Activated T-helper 9 cell treated with anti-CD3 and anti-CD28 coated beads, Interleukin-2, amount 50 U/mL, for 16 hours (primary cell): ENCODE results near the gene TRHDE.
"Not testable (repeated sequence)": the region's sequence is repeated elsewhere in the genome, so short reads cannot be mapped to it uniquely, and the experiment has no call there.

Experiments
- DNase-seq: peaks from one replicate; pipeline ENCODE4 v3.0.0-alpha.2; 2020; ENCODE audit warnings: low read depth

Gene TRHDE

DNA sequence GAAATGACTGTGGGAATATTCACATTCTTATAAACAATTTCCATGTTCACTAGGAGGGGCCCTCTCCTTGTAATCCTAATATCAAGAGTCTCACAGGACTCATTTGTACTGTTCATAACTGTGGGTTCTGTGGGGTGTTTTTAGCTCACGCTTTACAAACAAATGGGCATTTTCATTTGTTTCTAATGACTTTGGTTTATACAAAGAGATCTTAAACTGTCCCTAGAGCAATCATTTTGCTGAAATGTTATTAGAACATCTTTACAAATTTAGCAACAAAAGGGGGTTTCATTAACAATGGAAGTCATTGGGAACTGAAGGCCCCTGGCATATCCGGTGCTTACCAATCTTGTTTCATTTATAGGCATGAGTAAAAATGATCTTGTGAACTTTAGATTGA is 370.5 kb downstream of the TRHDE start:
- DNase-seq = no peak

DNA sequence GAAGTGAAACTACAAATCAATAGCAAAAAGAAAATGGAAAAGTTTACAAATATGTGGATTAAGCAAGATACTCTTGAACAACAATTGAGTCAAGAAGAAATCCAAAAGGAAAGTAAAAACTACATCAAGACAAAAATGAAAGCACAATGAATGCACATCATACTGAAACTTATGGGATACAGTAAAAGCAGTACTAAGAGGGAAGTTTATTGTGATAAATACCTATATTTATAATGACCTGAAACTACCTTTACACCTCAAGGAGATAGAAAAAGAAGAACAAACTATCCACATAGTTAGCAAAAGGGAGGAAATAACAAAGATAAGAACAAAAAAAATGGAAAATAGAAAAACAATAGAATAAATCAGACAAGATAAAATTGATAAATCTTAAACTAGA is 375.0 kb downstream of the TRHDE start:
- DNase-seq = no peak

DNA sequence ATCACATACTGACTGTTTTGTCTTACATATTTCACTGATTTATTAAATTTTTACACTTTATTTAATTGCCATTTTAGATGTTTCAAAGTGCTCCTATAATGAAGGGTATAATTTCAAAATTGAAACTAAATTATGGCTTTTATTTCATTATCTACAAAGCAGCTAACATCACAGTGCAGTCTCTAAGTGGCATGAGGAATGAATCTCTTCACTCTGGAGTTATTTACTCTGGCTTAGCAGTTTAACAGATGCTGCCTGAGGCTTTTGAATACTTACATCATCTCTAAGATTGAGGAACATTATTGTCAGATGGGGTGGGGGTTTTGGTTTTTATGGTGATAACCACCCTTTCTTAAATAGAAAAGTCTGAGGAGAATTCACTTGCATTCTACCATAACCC is 386.4 kb downstream of the TRHDE start:
- DNase-seq = no peak

DNA sequence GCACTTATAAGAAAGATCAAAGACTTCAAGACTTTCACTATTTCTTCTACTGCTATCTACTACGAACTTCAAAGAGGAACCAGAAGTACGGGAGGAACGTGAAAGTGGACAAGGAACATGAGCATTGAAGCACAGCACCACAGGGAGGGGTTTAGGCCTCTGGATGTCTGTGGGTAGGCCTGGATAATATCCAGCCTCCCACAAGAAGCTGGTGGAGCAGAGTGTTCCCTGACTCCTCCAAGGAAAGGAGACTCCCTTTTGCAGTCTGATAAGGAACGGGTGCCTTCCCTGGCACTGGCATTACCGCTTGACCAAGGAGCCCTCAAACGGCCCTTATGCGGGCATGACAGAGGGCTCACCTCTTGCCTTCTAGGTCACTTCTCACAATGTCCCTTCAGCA is 388.0 kb downstream of the TRHDE start:
- not testable (repeated sequence) for DNase-seq

DNA sequence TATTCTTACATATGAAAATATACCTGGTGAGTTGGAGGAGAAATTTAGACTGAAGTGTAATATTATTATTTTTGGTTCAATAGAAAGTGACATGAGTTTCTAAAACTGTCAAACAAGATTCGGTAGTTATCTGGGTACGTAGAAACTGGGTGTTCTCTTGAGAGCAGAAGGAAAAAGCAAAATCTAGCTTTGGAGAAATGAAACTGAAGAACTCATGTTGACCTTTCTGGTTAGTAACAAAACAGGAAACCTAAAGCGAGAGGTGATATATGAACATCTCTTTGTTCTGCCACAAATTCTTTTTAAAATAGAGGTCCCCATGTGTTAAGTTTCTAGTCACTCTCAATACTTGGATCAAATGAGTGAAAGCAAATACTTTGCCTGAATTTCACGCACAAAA is 401.7 kb downstream of the TRHDE start:
- no peak for DNase-seq

DNA sequence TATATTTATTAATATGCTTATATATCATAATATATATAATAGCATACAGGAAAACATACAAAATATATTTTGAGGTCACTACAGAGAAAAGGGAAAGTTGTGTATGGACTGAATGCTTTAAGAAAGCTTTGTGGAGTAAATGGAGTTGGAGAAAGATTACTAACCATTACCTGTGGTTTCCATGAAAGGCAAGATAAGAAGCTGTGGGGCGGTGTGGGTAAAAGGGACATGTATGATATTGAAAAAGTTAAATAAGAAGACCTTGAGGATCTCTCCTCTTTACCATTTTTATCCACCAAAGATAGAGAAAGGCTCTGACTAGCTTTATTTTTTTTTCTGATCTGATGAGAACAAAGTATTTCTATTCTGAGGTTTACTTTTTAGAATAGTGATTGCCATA is 404.4 kb downstream of the TRHDE start:
- DNase-seq = no peak

DNA sequence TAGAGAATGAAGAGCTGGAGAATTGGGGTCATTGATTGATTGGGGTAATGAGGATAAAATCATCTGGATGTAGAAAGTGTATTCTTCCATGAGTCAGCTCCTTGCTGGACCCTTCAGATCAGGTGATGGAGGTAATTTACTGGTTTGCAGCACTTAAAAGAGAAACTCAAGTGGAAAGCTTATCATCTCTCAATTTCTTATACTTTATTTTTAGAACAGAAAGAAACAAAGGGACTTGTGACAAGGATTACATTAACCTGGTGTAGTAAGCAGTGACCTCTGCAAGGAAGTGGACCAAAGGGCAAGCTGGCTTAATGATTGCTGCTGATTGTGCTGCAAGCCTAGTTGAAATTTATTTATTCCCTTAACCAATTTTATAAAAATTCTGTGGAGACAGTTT is 405.0 kb downstream of the TRHDE start:
- DNase-seq = no peak

DNA sequence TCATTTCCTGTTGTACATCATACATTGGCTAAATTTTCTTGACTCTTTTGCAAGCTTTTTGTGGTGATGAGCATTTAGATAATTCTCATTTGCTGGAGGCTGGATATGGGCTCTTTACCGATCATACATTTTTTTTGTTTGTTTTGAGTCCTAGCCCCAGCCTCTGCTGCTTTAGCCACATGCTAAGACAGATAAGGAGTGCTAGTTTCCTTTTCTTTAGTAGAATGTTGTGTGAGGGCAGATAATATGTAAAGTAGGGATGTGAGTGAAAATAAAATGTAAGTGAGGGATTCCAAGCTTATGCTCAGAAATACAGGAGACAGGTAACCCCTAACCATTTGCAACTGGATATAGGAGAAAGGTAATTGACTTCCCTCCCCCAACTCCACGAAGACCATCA is 405.7 kb downstream of the TRHDE start:
- DNase-seq = no peak

DNA sequence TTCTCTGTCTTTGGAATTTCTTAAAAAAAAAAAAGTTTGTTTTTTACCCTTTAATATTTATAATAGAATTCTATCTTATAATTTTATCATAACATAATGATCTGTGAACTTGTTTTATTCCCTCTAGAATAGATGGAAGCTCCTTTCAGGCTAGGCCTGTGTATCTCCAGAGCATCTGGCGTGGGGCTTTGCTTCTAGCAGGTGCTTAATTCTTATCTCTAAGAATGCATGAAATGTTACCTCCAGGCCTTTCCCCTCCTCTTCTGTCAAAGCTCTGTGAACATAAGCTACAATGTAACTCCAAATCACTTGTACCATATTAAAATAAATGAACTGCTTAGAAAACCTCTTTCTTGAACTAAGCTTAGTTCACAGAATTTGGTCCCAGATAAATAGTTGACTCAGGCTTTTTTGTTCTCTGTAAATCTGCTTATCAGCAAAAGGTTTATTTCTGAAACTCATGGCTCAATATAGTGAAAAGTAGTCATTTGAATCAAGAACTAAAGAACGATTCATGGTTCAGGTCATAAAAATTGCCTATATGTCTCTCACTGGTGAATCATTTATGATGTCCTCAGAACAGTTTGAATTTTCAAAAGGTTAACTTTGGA is 407.1 kb downstream of the TRHDE start:
- DNase-seq = no peak

DNA sequence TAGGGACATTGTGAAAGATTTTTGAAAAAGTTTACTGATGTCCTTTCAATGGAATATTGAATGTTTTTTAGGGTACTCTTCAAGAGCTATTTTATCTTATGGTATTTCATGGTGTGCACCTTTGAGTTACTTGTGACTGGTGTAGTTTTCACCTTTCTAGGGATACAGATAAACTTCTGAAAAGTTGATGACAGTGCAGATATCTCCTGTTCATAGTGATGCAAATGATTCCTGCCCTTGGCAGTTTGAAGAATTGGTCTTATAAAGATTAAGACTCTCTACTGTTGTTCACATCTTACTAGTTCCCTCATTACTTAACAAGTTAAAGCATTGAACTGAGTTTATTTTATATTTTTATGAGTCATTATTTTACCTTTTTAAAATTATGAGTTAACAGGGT is 408.9 kb downstream of the TRHDE start:
- no peak for DNase-seq

DNA sequence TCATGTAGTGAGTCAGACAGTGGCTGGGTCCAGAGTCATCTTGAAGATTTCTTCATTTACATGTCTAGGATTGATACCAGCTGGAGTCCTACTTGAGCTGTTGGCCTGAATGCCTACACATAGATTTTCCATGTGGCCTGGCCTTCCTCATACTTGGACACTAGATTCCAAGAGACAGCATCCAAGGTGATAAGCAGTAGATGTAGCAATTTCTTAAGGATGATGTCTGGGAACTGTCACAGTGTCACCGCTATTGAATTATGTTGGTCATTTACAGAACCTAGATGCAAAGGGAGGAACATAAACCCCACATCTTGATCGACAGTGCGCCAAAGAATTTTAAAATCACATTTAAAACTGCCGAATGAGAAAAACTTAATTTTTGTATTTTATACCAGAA is 412.3 kb downstream of the TRHDE start:
- no peak for DNase-seq

DNA sequence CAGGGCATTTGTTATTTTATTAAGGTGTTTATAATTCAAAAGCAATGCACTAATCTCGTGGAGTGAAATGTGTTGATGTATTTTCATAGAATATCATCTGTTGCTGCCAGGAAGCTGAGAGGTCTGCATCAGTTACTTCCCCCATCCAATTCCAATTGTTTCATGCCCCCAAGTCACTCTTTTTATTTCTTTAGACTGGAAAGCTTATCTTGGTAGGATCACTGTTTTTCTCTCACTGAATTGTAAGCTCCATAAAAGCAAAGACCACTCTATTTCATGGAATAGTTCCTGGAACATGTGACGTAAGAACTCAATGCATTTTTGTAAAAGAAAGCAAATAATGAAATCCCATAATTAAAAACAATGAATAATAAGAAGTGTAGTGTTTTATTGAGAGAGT is 420.2 kb downstream of the TRHDE start:
- no peak for DNase-seq

DNA sequence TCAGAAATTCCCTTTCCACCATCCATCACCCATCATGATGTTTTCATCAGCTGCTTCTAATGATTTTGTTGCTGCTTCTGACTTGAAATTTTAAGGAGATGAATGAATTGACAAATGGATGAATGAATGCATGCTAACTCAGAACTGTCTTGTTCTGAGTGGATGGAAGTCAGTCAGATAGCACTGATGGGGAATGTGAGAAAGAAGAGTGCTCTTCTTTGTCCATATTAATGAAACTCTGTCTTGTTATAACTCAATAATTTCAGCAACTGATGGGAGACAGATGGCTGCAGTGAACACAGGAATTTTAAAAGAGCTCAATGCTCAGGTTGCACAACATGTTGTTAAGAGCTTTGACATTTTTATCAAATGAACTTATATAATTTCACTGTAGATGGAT is 422.0 kb downstream of the TRHDE start:
- DNase-seq = no peak

DNA sequence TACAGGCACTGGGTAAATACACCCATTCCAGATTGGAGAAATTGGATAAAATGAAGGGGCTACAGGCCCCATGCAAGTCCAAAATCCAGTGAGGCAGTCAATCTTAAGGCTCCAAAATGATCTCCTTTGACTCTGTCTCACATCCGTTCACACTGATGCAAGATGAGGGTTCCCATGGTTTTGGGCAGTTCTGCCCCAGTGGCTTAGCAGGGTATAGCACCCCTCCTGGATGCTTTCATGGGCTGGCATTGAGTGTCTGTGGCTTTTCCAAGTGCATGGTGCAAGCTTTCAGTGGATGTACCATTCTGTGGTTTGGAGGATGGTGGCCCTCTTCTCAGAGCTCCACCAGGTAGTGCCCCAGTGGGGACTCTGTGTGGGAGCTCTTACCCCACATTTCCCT is 427.2 kb downstream of the TRHDE start:
- no peak for DNase-seq

DNA sequence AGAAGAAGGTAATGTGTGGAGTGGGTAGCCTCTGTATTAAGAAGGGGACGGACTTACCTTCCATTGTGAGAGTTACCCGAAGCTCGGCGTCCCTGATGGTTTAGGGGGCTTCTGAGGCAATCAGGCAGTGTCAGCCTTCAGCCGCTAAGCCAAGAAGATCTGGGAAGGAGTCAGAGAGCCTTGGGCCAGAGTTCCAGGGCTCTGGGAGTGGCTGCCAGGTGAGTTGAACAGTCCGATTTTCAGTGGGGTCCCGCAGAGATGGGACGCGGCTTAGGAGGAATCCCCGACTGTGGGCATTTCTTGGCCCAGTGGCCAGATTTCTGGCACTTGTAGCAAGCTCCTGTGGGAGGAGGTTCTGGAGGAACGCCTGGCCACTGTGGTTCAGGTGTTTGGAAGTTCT is 439.9 kb downstream of the TRHDE start:
- not testable (repeated sequence) for DNase-seq

DNA sequence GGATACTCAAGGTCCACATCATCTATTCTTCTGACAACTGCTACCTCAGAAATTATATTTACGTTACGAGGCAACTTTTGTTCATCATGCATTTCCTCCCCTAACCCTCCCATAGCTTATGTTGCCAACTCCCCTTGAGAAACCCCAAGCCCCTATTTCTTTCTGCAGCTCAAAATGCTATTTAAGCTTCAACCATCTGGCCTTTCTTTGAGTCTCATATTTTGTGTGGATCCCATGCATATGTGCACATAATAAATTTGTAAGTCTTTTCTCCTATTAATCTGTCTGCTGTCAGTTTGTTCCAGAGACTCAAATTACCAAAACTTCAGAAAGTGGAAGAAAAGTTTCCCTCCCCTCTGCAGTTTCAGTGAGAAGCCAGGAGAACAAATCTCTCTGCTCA is 444.1 kb downstream of the TRHDE start:
- no peak for DNase-seq

DNA sequence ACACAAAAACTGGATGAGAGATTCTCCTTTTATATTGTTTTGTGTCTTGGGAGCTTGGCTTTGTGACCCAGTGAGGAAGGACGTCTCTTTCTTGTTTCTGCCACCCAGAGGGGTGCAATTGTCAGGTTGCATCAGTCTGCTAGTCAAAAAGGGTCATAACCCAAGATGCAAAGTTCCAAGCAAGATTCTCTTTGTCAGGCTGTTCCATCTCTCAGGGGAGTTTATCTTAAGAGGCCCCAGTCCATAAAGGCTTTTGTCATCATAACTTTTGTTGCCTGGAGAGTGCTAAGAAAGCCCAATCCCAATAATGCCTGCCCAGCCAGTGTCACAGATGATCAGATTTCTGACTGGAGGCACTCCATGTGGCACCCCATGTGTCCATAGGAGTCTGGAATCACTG is 444.9 kb downstream of the TRHDE start:
- DNase-seq = no peak
